Measurements from ENCODE around the gene HOXD3.

GRCh38 chr2:176142281-176142680 is 14.8 kb upstream of the HOXD3 start:
- no peak for TF ChIP-seq POLR2AphosphoS5 (IDR thresholded peaks at IDR 0.05; ENCODE audit: borderline replicate concordance, low read depth, low read length)
- TF ChIP-seq EZH2 (IDR thresholded peaks at IDR 0.05), result no peak
